BE2C (cell line): ENCODE results near the gene XKR7.
A peak's percentile ranks its signal among the peaks of the same experiment; 100 is the strongest.

ENCODE experiments used
- DNase-seq: peaks from one replicate; pipeline ENCODE4 v3.0.0-alpha.2; 2020
- H3K27me3 ChIP-seq: fragments of 250-450 bp; sonication (Bioruptor Pico); 2 replicates; pipeline ENCODE4 v1.5.1; 2020; ENCODE audit warnings: mild to moderate bottlenecking
- H3K36me3 ChIP-seq: fragments of 250-450 bp; sonication (Bioruptor Pico); 2 replicates; pipeline ENCODE4 v1.5.1; 2020; ENCODE audit warnings: mild to moderate bottlenecking
- H3K4me1 ChIP-seq: fragments of 250-450 bp; sonication (Bioruptor Pico); 2 replicates; pipeline ENCODE4 v1.5.1; 2020
- H3K4me3 ChIP-seq: 2 replicates; pipeline ENCODE4 v1.5.1; 2011; ENCODE audit warnings: low read depth, low read length
- H3K9me3 ChIP-seq: fragments of 250-450 bp; sonication (Bioruptor Pico); 2 replicates; pipeline ENCODE4 v1.5.1; 2020
- CTCF ChIP-seq: IDR thresholded peaks from 2 replicates; pipeline ENCODE4 v1.5.1; 2012; ENCODE audit warnings: mild to moderate bottlenecking, low read depth, low read length

XKR7 gene

DNA sequence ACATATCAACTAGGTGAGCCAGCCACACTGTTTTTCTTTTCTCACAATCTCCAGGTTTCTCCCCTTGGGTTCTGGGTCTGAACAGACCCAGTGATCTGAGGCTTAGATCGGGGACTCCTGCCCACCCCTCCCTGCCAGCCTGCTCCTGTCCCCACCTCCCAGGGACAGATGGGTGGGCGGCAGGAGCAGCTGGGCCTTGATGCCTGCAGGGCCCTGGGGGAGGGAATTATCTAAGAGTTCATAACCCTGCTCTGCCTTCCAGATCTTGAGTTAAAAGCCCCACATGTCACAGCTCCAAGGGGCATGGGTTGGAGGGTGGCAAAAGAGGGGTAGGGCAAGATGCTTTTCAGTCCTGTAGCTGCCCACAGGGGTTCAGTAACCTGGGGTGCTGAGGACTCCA lies 5.2 kb upstream of the XKR7 start:
- Histone ChIP-seq H3K27me3 (no peaks in the 10 kb centered on the region), H3K9me3 (no peaks in the 10 kb centered on the region), H3K4me3 (no peak overlapping the region), H3K4me1 (peaks cover 16% of the 10 kb centered on the region), H3K36me3 (no peaks in the 10 kb centered on the region)
- DNase-seq: peak; percentile 32
- TF ChIP-seq CTCF: no peak

DNA sequence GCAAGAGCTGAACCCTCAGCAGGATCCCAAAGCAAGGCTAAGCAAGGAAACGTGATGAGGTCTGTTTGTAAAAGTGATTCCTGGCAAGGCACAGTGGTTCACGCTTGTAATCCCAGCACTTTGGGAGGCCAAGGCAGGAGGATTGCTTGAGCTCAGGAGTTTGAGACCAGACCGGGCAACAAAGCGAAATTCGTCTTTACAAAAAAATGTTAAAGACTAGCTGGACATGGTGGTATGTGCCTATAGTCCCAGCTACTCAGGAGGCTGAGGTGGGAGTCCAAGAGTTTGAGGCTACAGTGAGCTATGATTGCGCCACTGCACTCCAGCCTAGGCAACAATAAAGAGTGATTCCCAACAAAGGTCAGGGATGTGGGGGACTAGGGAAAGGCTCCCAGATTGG lies 4.1 kb upstream of the XKR7 start:
- Histone ChIP-seq H3K4me1 (peaks cover 16% of the 10 kb centered on the region), H3K36me3 (no peaks in the 10 kb centered on the region), H3K4me3 (no peak overlapping the region), H3K9me3 (no peaks in the 10 kb centered on the region), H3K27me3 (no peaks in the 10 kb centered on the region)
- no peak for DNase-seq
- TF ChIP-seq CTCF: no peak

DNA sequence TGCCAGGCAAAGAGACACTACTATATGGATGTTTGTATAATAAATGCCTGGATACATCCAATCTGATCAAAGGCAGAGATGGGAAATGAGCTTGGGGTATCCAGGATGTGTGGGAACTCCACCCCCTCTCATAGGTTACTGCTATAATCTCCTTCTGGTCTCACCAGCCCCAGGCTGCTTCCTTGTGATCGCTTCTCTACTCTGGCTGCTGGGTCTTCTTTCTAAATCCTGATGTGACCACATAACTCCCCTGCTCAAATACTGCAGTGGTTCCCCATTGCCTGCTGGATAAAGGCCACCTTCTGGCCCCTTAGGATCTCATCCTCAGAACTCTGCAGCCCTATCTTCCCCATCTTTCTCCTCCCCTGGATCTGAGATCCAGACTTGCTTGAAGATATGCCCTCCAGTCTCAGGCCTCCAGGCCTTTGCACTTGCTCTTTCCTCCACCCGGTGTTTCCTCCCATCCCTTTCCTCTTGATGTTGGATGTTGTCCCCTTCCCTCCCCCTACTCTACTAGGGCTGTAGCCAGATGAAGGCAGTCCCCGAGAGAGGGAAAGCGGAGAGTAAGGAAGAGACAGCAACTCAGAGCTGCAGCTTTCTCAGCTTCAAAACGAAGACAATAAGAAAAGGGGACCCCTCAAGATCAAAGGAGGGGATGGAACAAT lies 828 bp upstream of the XKR7 start:
- H3K36me3 ChIP-seq: no peaks in the 10 kb centered on the region
- H3K27me3 ChIP-seq: no peaks in the 10 kb centered on the region
- H3K4me3 ChIP-seq: peak overlapping the region; percentile 90
- H3K4me1 ChIP-seq: peaks cover 19% of the 10 kb centered on the region
- no peaks in the 10 kb centered on the region for H3K9me3 ChIP-seq
- no peak for DNase-seq
- no peak for TF ChIP-seq CTCF

GRCh38 chr20:31968291-31969126 lies 558 bp downstream of the XKR7 start:
- Histone ChIP-seq H3K4me3 (peak overlapping the region; percentile 90), H3K4me1 (peaks cover 14% of the 10 kb centered on the region), H3K27me3 (no peaks in the 10 kb centered on the region), H3K9me3 (no peaks in the 10 kb centered on the region), H3K36me3 (no peaks in the 10 kb centered on the region)
- TF ChIP-seq CTCF: no peak
- peak; percentile 55 for DNase-seq

- Histone ChIP-seq H3K9me3 (no peaks in the 10 kb centered on the region), H3K4me1 (peaks cover 14% of the 10 kb centered on the region)
- TF ChIP-seq CTCF: no peak
Measured at GRCh38 chr20:31969991-31970390, 2.0 kb downstream of the XKR7 start.

GRCh38 chr20:31972471-31973021 lies 4.6 kb downstream of the XKR7 start:
- Histone ChIP-seq H3K4me1 (peaks cover 11% of the 10 kb centered on the region), H3K27me3 (no peaks in the 10 kb centered on the region), H3K36me3 (no peaks in the 10 kb centered on the region), H3K9me3 (no peaks in the 10 kb centered on the region), H3K4me3 (no peak overlapping the region)
- no peak for TF ChIP-seq CTCF
- DNase-seq: no peak

More at GRCh38 chr20:31969991-31970390, 2.0 kb downstream of the XKR7 start:
- H3K4me3 ChIP-seq: peak overlapping the region; percentile 90
- H3K27me3 ChIP-seq: no peaks in the 10 kb centered on the region
- H3K36me3 ChIP-seq: no peaks in the 10 kb centered on the region
- no peak for DNase-seq
